ENCODE data around the gene RPL19.
A peak's percentile ranks its signal among the peaks of the same experiment; 100 is the strongest.

The RPL19 gene

DNA sequence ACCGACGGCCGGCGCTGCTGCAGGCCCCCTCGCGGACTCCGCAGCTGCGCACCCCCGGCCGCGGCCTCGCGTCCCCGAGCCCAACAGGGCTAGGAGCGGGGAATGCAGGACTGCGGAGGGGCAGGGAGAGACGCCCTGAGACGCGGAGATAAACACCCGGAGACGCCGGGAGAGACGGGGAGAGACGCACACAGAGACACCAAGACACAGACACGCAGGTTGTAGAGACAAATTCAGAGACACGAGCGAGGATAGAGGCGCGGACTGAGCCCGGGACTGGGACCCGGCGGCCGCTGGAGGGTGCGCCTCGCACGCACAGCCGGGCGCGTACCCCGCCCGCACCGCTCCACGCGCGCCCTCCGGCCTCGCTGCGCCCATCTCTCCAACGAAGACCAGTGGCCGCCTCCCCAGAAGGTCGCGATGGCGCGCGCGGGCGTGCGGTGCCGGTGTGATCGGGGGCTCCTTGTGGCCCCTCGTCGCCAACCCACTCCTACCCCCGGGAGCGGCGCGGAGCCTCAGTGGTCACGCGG is 24.8 kb downstream of the RPL19 start:
- no peak for DNase-seq (ENCODE audit: low read depth)

- DNase-seq (ENCODE audit: low read depth) = no peak
These were observed 25.4 kb downstream of the RPL19 start, which contains the start of gene STAC2 for GRCh38 chr17:39225308-39225958. Gene STAC2 (minus strand): TSS chr17:39225945. CDS start chr17:39225502, 443 bp downstream.

GRCh38 chr17:39225959-39226683 is 26.0 kb downstream of the RPL19 start:
- DNase-seq (ENCODE audit: low read depth) = peak; percentile 63

DNA sequence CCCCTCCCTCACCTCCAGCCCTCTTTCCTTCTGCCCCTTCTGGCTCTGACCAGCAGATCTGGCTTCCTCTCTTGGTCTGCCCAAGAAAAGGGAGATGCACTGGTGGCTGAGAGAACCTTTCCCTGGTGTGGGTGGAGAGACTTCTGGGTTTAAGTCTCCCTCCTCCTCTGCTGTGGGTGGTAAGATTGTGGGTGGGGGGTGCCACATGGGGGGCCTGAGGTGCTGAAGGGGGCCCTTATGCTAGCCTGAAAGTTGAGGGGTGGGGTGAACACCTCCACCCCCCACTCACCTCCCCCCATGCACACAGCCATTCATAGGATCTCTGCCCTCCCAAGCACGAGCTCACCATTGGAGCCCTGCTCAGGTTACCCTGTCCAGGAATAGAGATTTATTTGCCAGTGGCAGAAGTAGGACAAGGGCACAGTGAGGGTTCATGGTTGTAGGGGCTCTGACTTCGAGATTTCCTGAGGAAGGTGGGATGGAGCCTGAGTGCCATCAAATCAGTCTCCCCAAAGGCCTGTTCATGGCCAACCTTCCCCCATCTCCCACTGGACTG is 27.4 kb downstream of the RPL19 start:
- no peak for DNase-seq (ENCODE audit: low read depth)

DNA sequence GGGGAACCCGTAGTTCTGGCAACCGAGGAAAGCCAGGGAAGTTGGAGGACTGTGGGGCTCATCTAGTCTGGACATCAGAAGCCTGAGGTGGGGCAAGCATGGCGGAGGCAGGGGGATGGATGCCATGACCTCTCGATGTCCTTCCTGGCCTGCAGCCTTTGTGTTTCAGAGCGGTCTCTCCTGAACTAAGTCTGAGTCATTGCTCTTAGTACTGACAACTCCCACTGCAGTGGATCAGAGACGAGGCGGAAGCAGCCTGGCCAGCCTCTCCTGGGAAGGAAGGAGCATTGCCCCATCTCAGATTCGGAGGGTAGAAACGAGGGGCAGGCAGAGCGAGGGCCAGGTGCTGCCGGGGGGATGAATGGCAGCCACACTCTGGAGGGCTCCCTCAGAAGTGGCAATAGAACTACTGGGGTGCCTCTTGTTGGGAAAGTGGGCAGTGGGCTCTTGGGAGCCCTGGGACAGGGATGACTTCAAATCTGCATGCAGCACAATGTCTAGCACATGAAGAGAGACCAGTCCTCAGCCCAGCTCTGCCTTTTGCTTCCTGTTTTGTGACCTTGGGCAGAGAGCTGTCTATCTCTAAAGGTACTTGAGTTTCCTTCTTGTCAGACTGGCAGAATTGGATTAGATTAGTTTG is 29.3 kb downstream of the RPL19 start:
- peak; percentile 52 for DNase-seq (ENCODE audit: low read depth)

- no peak for DNase-seq (ENCODE audit: low read depth)
These were observed 30.3 kb downstream of the RPL19 start for GRCh38 chr17:39230361-39230760.

- DNase-seq (ENCODE audit: low read depth) = peak; percentile 29
These were observed 31.0 kb downstream of the RPL19 start for GRCh38 chr17:39231091-39231561.

DNA sequence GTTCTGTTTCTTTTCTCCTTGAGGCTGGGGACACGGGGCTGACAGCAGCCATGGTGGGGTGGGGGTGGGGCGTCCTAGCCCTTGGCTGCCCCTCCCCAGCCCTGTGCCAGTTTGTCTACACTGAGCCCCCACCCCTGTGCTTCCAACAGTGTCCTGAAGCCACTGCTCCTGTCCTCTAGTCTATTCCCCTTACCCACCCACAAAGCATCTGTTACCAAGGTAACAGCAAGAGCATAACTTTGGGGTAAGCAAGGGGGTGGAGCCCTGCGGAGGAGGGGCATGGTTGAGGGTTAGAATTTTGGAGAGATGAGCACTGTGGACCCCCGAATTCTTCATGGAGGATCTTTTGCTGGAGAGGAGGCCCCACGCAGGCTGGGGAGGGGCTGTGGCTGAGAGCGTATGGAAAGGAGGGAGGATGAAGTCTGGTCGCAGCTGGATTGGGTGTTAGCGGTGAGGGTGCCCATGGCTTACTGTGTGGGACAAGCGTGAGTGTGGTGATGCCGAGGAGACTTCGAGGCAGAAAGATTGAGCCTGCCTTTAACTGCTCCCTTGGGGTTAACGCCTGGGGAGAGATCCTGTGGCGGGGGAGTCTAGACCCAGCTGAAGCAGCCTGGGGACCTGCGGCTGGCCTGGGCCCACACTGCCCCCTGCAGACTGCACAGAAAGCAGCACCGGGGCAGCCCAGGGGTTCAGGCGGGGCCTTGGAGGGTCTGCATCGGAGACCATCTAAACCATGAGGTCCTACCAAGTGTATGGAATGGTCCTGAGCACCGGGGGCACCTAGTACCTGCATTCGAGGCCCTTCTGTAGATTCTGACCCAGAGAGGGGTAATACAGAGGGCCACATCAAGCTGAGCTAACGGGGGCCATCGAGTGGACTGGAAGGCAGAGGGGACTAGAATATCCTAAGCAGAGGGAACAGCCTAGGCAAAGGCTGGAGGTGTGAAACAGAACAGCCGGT is 31.8 kb downstream of the RPL19 start:
- DNase-seq (ENCODE audit: low read depth) = peak; percentile 61

GRCh38 chr17:39235555-39236449 is 35.7 kb downstream of the RPL19 start:
- peak; percentile 51 for DNase-seq (ENCODE audit: low read depth)

- no peak for DNase-seq (ENCODE audit: low read depth)
These were observed 36.4 kb downstream of the RPL19 start for GRCh38 chr17:39236450-39236927.

DNA sequence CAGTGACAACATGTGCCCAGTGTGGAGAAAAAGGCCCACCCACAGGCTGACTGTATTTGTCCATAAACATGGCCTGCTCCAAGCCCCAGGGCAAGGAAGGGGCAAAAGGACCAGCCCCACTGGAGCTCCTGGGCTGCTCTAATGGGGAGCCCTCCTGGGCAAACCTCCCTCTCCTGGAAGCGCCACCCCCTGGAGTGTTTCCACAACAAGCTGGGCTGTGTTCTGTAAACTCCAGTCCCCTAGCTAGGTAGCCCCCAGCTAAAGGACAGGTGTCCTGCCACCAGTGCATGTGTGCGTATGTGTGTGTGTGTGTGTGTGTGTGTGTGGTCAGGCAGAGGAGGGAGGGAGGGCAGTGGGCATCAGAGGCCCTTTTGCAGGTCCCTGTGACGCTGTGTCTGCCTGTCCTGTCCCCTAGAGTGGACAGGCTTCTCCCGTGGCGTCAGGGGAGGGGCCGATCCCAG is 36.9 kb downstream of the RPL19 start:
- DNase-seq (ENCODE audit: low read depth) = no peak

DNA sequence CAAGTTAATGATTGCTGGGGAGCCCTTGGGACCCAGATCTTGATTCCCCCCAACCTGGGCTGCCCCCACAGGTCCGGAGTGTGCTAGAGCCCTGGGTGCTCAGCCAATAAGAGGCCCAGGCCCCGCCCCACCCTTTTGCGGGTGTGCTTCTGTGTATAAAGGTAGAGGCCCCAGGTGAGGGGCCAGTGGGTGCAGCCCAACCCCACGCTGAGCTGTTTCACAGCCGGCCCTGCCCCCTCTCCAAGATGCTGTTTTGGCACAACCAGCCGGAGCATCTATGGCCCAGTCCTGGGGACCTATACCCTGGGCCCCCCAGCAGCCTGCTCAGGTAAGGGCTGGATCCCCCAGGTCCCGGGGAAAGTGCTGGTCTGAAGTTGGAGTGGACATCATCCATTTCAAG is 37.5 kb downstream of the RPL19 start:
- DNase-seq (ENCODE audit: low read depth) = no peak

DNA sequence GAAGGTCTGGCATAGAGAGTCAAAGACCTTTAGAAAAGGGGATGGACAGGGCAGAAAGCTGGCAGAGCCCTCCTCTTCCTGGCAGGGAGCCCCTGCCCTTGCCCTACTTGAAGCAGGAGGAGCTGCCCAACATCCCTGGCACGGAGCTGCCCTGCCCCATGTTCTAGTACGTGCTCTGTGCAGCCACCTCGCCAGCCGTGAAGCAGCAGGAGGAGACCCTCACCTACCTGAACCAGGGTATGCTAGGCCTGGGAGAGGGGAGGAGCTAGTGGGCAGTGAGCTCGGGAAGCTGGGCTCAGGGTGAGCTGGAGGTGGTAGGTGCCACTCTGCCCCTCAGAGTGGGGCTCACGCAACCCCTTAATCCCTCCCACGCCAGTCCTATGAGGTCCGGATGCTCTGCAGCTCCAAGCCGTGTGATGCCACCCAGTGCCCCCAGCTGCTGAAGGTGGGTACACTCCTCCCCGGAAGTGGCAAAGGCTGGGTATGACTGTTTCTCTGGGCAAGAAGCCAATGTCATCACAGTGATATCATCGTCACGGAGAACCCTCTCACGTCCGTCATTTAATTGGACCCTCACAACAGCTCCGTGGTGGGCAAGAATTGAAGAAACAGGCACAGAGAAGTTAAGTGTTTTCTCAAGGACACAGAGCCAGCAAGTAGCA is 38.4 kb downstream of the RPL19 start:
- peak; percentile 59 for DNase-seq (ENCODE audit: low read depth)

DNA sequence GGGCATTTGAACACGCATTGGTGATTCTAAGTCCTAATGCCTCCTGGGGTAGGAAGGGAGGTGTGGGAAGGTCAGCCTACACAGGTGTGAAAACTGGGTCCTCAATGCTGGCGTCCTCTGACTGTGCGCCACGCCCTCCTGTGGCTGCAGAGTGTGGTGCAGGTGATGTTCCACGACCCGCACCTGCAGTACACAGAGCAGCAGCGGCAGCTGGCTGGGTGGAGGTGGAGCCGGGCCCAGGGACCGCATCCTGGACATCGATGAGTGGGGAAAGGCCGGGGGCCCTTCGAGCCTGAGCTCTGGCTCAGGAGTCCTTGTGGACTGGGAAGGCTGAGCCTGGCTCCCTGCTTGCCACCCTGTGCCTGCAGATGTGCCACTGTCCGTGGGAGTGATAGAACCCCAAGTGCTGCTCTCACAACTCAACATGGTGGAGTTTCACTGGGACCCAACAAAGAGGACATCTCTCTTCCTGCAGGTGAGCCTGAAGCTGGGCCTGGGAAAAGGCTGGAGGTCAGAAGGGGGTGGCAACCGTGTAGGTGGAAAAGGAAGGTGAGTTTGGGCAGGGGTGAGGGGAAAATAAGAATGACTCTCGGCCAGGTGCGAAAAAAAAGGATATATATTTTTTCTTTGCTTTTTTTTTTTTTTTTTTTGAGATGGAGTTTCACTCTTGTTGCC is 39.7 kb downstream of the RPL19 start:
- DNase-seq (ENCODE audit: low read depth) = no peak

- DNase-seq (ENCODE audit: low read depth) = no peak
These were observed 40.5 kb downstream of the RPL19 start for GRCh38 chr17:39240631-39241030.

- DNase-seq (ENCODE audit: low read depth) = no peak
These were observed 43.1 kb downstream of the RPL19 start for GRCh38 chr17:39243155-39243554.

DNA sequence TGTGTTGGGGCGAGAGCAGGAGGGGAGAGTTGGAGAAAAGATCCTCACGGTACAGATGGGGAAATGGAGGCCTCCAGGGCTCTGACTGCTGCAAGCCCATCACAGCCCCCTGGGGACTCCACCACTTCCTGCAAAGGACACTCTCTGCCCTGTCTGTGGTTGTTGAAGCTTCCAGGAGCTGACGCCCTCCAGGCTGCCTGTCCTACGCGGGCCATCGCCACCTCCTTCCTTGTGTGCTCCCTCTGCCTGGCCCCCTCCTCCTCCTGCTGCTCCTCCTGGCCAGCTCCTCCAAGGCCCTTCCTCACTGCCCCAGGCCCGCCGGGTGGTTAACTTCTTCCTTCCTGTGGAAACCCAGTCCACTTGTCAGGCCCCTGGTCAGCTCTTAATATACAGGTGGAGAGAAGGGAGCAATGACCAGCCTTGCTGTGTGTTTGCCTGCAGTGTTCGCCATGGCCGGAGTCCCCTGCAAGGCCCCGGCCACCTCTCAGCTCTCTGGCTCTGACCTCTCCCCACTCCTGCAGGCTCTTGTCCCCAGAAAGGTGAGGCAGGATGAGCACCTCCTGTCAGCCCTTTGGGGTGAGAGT is 44.0 kb downstream of the RPL19 start:
- no peak for DNase-seq (ENCODE audit: low read depth)
